HG03457 (cell line): ENCODE data around the gene HTR6.
"Not testable (repeated sequence)": the region's sequence is repeated elsewhere in the genome, so short reads cannot be mapped to it uniquely, and the experiment has no call there.

Source experiments
- ATAC-seq: cut with Tn5 transposase; IDR thresholded peaks from one replicate; pipeline ENCODE4 v1.9.1; 2021; ENCODE audit warnings: moderate number of reproducible peaks; ENCODE audit not compliant: unreplicated experiment

The HTR6 gene

DNA sequence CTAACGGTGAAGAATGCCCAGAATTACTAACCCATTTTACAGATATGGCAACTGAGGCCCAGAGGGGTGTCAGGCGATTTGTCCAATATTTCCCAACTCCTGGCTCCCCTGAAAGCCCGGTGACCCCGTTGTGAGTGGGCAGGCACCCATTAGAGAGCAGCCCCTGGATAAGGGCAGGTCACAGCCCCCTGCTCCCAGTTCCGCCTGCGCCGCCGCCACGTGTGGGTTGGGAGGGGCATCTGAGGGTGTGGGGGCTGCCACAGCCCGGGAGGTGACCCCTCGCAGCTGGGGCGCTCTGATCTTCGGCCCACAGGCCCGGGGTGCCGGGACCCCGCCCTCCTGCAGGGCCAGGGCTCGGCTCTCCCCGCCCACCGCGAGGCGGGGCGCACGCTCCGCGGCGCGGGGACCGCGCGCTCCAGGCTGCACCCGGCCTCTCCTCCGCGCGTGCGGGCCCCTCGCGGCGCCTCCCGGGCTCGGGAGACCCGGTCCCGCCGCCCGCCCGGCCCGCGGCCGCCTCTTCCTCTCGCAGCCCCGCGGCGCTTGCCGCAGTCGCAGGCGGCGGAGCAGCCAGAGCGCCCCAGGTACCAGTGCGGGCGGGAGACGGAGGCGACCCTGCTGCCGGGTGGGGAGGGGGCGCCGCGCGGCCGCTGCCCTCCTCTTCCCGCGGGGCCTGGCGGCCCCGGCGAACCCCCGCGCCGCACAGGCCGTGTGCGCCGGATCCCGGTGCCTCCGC is at the start of gene HTR6:
Gene HTR6, plus strand, starts transcription at position 423 of the 733 bp plus-strand sequence. CDS start 879 bp downstream, outside the sequence.
- no peak for ATAC-seq

DNA sequence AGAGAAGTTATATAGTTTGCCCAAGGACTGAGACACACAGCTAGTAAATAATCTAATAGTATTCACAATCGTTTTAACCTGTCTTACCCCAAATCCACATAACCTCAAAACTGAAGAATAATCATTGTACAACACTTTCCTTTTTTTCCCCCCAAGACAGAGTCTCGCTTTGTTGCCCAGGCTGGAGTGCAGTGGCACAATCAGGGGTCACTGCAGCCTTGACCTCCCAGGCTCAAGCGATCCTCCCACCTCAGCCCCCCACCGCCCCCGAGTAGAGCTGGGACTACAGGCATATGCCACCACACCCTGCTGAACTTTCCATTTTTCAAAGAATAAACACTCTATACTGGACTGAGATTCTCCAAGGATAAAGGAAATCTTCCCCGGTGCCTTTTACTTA is 49.2 kb upstream of the HTR6 start:
- ATAC-seq = no peak

DNA sequence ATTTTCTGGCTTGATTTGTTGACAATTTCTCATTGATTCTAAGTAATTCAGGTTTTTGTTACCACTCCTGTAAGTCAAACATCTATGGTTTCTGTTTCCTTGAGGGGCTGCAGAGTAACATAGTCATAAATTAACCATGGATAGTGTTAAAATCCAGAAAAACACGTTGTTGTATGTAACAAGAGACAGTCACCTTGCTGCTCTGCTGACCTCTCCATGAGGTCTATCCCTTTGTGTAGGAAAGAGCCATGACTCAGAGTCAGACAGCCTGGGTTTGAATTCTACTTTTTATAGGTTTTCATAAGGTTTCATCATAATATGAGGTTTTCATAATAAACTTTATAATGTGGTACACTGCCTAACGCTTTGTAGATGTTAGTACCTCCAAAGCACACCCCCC is 48.2 kb upstream of the HTR6 start:
- ATAC-seq = no peak

DNA sequence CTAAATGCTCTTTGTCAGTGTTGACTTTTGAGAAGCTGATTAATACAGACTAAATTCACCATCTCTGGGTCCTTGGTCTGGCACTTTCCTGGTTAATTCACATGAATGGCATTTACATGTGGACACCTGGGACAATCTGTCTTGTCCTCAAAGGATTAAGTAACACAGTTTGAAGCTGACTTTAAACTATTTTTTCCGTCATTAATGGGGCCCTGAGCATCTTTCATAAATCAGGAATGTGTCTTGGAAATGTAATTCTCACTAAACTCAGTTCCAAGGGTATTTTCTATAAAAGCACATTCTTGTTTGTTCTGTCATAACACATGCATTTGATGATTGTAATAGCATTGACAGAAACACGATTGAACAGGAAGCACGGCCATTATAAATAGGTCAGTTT is 47.3 kb upstream of the HTR6 start:
- no peak for ATAC-seq

DNA sequence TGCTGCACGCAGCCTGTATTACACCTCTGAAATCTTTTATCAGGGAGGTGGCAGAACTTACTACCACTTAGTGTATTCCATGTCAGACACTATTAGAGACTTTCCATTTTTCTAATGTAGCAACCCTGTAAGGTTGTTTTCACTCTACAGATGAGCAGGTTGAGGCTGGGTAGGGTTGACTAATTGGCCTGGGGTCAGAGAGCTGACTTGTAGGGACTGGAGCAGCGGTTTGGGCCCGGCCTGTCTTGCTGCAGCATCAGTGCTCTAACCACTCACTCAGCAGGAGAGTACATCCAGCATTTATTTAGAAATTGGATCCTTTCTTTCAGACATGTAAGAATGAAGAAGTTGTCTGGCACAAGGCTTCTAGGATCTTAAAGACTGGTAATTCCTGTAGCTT is 46.2 kb upstream of the HTR6 start:
- no peak for ATAC-seq

DNA sequence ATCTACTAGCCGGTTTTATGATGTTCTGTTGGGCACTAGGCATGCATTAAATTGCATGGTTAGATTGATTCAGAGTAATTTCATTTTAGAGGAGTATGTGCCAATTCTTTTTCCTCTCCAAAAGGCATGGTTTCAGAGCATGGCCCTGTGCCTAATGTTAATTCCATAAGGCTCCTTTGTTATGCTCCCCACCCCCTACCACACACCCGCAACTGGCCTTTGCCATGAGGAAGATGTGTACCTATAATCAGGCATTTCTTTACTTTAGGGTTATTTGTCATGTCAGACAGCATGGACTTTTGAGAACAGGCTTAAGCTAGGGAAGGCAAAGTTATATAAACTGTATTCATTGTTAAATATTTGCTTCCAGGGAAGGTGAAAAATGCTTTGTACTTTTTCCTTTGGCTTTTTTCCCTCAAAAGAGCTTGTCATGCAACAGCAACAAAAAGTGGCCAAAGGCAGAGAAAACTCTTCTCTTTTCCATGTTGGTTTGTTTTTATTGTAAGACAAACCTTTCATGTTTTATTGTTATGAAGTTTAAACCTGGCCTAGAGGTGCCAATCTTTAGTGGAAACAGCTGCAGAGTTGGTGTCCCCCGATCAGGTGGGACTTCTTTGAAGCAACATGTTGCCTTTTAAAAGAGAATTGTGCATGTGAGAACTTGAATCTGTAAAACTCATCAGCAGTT is 44.8 kb upstream of the HTR6 start:
- ATAC-seq = no peak

DNA sequence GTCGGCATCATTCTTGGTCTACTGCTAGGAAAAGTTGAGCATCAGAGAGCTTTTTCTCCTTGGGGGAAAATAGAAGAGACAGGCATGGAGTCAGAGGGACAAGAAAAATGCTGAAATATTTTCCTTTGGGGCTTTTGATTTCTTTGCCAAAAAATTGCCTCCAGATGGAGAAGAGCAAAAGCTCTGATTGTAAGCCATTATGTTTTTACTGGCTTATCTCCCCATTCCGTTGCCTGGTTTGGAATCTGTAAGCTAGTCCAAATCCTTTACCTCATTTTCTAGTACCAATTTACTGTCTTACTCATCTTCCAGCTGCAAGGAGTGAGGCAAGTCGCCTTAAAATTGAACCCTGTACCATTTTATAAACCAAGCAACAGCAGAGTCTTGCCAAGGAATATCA is 43.9 kb upstream of the HTR6 start:
- ATAC-seq = no peak

DNA sequence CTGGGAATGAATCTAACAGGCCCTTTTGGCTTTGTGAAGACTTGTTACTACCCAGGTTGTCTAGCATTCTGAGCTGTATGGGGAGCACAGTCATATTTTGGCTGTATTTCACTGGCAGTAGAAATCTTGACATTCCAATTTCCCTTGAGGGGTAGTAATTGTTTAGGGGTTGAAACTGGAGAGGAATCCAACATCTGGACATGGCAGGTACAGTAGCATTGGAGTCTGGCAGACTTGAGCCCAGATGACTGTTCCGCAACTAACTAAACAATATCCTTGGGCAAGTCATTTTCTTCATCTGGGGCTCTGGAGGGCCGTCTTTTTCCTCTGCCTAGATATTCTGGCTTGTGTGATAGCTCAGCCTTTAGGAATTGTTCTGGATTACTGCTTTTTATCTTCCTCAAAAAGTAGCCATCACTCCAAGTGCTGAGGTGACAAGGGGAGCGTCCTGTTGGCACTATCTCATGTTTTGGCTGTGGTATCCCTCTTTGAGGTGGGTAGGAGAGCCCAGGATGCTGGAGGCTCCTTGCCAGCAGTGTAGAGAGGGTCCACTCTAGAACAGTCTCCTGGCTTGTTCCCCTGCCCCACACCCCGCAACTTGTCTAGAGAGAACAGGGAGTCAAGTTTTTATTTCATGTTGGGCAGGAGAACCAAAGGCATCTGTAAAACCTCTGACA is 43.3 kb upstream of the HTR6 start:
- no peak for ATAC-seq

DNA sequence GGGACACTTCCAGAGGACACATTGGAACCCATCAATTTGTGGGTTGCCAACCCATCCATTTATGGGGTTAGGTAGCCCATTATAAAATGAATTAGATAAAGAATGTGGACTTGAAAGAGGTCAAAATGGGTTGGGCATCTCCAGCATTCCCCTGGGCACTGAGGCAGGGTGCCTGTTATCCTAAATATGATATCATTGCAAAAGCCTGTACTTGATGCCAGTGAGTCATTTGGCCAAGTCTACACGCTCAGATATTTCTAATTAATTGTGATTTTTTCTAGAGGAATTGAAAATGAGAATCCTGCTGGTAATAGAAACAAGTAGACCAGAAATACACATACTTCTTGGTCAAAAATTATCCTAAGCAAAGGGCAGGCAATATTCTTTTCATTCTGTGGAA is 42.5 kb upstream of the HTR6 start:
- no peak for ATAC-seq

DNA sequence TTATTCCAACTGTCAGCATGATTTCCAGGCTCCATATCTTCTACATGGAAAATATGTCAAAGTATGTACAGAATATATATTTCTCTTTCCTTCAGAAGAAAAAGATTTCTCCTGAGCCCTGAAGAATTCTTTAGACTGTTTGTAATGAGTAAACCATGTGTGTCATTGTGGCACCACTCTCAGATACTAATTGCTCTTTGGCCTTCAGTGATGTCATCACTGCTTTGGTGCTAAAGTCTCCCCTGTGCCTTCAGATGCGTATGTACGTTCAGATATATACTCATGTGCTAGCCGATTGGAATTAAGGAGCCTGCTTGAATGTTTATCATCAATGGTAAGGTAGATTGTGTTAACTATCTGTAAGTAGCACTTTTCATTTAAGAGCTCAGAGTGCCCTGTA is 41.2 kb upstream of the HTR6 start:
- ATAC-seq = no peak

DNA sequence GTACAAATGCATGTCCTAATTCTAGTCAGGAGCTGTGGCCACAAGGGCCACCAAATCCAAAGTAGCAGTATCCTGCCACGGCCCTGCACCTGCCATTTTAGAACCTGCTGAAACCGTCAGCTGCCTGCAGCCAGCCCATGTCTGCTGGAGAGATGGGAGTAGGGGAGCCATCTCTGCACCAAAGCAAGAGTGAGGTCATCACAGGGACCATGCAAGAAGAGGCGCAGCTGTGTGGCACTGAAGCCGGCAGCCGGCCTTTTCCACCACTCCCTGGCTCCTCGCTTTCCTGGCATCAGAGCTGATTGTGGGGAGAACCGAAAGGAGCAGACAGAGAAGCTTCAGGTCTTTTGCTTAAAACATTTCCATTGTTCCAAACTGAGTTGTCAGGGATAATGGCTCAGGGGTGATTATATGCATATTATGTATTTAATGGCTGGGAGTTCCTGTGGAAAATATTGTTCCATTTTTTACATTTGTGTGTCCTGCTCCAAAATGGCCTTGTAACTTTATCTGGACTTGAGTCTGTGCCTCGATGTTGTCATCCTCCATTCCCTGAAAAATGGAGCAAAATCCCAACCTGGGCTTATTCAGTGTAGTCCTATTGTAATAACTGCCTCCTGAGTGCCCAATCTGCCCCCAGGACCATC is 39.3 kb upstream of the HTR6 start:
- no peak for ATAC-seq

DNA sequence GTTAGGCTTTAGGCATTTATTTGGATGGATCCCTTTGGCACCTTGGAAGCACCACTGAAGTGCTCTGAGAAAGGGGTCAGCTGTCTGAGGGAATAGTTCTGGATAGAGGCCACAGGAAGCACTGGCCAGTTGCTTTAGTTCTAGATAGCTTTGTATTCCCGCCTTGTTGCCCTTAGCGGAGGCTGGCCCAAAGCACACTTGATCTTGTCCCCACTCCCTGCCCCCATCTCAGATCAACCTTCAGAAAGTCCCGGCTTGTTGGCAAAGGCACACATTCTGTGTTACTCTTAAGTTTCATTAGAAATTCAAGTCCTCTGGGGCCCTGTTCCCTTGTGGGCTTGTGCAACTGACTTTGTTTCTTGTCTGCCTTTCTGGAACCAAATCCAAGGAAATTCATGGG is 35.8 kb upstream of the HTR6 start:
- no peak for ATAC-seq

DNA sequence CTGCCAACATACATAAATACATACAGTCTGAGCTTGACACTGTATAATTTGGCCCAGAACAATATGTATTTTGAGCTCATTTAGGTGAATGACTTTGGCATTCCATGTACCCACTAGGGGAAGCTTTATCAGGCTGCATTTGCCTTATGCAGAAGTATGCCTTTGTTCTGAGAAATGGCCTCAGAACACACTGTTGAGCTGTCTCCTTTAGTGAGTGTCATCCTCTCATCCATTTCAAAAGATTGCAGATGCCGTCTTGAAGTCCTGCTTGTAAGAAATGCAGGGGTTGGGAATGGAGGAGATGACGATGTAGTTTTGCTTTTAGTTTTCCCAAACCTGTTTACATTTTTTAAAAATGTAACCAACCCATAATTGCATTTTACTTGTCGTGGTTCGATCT is 35.3 kb upstream of the HTR6 start:
- ATAC-seq = no peak

DNA sequence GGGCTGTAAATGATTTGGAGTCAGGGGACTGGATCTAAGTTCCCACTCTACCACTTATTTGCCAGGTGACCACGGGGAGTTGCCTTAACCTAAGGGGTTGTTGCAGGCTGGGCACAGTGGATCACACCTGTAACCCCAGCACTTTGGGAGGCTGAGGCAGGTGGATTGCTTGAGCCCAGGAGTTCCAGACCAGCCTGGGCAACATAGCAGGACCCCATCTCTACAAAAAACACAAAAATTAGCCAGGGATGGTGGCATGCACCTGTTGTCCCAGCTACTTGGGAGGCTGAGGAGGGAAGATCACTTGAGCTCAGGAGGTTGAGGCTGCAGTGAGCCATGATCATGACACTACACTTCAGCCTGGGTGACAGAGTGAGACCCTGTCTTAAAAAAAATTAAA is 34.5 kb upstream of the HTR6 start:
- ATAC-seq = not testable (repeated sequence)

DNA sequence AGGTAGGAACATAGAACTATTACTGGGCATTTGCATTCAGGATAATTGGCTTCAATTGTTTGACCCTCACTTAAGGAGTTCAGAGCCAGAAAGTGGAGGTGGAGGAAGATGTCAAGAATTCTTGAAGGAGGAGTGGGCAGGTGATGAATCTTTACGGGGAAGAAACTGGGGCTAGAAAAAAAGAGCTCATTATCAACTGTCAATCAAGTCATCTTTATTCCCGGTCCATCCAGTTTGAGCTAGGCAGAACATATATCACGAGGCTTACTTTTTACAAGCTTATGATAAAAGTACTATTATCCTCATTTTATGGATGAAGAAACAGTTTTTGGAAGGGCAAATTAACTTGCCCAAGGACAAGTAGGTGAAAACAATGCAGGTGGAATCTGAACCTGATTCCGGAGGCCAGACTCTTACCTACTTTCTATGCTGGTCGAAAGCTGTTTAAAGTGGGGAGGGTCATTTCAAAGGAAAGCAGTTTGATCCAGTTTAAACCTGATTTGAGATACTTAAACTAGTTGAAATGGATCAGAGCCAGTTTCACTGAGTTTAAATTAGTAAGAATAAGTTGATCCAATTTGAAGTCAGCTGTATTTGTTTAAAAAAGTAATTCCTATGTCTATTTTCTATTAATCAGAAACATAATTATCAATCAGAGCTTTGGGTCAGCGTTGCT is 33.8 kb upstream of the HTR6 start:
- ATAC-seq = no peak

DNA sequence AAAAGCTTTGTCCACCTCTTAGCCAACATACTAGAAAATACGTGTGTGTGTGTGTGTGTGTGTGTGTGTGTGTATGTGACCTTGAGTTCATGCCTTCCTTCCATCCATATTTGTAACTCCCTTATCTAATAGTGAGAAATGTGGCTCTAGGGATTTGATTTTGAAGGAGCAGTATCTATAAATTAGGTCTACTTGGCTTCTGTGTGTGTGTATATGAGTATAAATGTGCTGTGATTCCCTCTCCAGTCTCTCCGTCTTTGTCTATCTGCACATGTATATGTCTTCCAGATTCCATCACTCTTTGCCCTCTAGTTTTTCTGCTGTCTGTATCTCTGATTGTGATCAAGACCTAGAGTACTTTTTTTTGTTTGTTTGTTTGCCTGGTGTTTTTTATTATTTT is 32.5 kb upstream of the HTR6 start:
- no peak for ATAC-seq

DNA sequence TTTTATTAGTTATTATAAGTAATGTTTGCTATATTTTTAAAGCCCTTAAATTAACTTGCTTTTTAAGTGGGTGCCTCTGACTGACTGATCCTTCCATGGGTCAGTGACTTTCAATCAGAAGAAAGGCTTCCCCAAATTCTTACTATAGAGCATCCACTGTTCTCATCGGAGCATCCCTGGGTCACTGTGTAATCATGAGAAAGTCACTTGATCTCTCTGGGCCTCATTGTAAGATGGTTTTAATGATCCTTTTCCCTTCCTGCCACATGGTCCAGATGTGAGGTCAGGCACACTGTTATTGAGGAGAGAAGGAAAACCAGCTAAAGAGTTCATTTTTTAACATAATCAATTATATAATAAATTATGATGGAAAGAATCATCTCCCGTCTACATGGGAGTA is 31.6 kb upstream of the HTR6 start:
- ATAC-seq = no peak

DNA sequence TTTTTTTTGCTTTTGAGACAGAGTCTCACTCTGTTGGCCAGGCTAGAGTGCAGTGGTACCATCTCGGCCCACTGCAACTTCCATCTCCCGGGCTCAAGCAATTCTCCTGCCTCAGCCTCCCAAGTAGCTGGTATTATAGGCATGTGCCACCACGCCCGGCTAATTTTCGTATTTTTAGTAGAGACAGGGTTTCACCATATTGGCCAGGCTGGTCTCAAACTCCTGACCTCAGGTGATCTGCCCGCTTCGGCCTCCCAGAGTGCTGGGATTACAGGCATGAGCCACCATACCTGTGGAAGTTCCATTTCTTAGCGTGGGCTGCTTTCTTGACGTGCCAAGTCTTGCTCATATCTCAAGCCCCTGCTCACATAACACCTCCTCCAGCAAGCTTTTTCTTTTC is 29.6 kb upstream of the HTR6 start:
- not testable (repeated sequence) for ATAC-seq

DNA sequence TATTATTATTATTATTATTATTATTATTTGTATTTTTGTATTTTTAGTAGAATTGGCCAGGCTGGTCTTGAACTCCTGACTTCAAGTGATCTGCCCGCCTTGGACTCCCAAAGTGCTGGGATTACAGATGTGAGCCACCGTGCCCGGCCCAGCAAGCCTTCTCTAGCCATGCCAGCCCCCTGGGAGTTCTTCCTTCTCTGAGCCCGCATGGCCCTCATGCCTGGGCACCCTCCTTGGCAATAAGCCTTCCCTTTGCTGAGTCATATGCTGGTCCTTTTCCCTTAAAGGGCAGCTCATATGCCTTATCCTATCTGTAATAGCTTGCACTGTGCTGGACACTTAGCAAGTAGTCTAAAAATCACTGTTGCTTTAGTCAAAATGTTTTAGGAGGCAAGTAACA is 29.0 kb upstream of the HTR6 start:
- no peak for ATAC-seq

DNA sequence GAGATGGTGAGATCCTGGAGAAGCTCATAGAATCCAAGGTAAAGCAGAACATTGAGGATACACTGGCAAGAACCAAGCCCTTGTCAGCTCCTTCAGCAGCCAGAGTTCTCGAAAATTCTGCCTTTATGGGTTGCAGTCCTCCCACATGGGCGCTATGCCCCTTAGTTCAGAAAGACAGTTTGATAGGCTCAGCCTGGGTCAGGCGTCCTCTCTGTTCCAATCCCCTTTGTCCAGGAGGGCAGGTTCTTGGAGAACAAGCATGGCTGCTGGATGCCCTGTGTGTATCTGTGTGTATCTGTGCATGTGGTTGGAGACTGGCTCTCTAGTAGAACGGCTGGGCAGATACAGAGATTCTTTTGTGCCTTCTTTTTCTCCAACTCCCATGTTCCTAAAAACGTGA is 28.6 kb upstream of the HTR6 start:
- ATAC-seq = no peak

DNA sequence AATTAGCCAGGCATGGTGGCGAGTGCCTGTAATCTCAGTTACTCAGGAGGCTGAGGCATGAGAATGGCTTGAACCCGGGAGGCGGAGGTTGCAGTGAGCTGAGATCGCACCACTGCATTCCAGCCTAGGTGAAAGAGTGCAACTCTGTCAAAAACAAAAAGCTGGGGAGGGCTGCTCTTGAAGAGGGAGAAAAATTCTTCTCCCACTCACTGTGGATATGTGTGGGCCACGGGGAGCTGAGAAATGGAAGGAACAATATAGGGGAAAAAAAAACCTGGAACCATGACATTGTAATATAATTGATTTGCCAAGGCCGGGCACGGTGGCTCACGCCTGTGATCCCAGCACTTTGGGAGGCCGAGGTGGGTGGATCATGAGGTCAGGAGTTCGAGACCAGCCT is 27.9 kb upstream of the HTR6 start:
- ATAC-seq = not testable (repeated sequence)
